ENCODE results near the gene KY. TPM values are rescaled to one million over a fixed set of nuclear protein-coding genes. Genes with fewer than 3 reads are reported as not detected.

KY gene
- total and polyA plus RNA-seq, 7 experiments from 2014 or later = not detected

DNA sequence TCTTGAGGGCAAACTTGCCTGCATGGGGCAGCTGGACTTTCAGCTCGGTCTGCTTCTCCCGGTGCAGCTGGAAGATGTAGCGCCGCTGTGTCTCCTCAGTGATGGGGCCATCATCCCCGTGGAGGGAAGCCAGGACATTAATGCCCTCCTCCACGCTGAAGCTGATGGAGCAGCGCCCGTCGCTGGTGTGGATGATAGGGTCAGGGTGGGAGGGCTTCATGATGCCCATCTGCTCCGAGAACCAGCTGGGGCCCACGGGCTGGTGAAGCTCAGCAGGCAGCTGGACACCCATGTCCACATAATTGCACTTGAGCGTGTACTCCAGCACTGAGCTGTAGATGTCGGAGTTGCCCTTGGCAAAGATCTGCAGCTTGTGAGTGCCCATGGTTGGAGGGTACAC is 46.9 kb downstream of the KY start:
- Histone ChIP-seq H3K9me3 (ENCODE audit: control insufficient read depth in 2 of 3, low read length in 3 of 3) (no peaks in the 10 kb centered on the region), H3K27me3 (ENCODE audit: control insufficient read depth in 2 of 2, insufficient read depth in 2 of 2, low read length in 2 of 2) (no peaks in the 10 kb centered on the region), H3K36me3 (ENCODE audit: control insufficient read depth in 2 of 3, insufficient read depth in 3 of 3, low read length in 3 of 3) (no peaks in the 10 kb centered on the region), H3K4me1 (ENCODE audit: control insufficient read depth in 2 of 2, insufficient read depth in 2 of 2, low read length in 2 of 2) (no peaks in the 10 kb centered on the region), H3K4me3 (ENCODE audit: low read length) (no peak overlapping the region), H3K27ac (ENCODE audit: low read depth, low read length) (no peak overlapping the region)
- Mint-ChIP-seq H3K27me3 (peaks cover 9 to 30% (median 15%) of the 10 kb centered on the region in 5 donors), H3K4me3 (no peak overlapping the region), H3K9me3 (no peaks in the 10 kb centered on the region), H3K4me1 (peaks cover 0 to 8% (median 7%) of the 10 kb centered on the region in 7 donors), H3K27ac (no peak overlapping the region), H3K36me3 (no peaks in the 10 kb centered on the region)
- POLR2A ChIA-PET = no interaction called here
- intact Hi-C loops (cut with micrococcal nuclease) = loop anchor here in 1 of 2 donors (5.0 kb wide), 1 partner anchor 1438 kb away; no protein-coding TSS in a partner anchor
- ATAC-seq (no peak), DNase-seq (no peak)
- CTCF ChIA-PET = interaction anchor here (0.7 to 1.3 kb wide), 2 partner anchors 456 to 1438 kb away, joined by 3 read pairs; no protein-coding TSS in a partner anchor

DNA sequence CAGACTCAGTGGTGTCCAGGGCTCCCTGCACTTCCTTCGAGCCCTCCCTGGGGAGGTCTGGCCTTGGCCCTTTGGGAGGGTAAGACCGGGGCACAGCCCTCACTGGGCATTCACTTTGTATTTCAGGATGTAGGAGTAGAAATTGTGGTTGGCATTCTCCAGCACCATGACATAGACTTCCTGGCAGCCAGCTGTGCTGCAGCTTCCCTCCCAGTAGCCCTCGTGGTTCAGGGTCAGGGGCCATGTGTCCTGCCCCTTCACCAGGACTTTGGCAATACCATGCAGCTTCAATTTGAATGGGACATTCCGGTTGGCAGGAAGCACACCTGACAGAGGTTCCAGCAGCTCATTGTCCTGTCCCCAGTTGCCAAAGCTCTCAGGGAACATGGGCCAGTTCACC is 47.3 kb downstream of the KY start:
- ChIA-PET CTCF (interaction anchor here (0.7 to 1.3 kb wide), 2 partner anchors 455 to 1438 kb away, joined by 3 read pairs; no protein-coding TSS in a partner anchor), POLR2A (no interaction called here)
- Mint-ChIP-seq H3K4me1 (peaks cover 0 to 9% (median 7%) of the 10 kb centered on the region in 7 donors), H3K9me3 (no peaks in the 10 kb centered on the region), H3K4me3 (no peak overlapping the region), H3K27ac (no peak overlapping the region), H3K27me3 (peaks cover 9 to 26% (median 15%) of the 10 kb centered on the region in 5 donors), H3K36me3 (no peaks in the 10 kb centered on the region)
- no peaks in the 10 kb centered on the region for H3K9me3 ChIP-seq (ENCODE audit: control insufficient read depth in 2 of 3, low read length in 3 of 3)
- H3K27me3 ChIP-seq (ENCODE audit: control insufficient read depth in 2 of 2, insufficient read depth in 2 of 2, low read length in 2 of 2) = no peaks in the 10 kb centered on the region
- no peak overlapping the region for H3K27ac ChIP-seq (ENCODE audit: low read depth, low read length)
- no peak overlapping the region for H3K4me3 ChIP-seq (ENCODE audit: low read length)
- intact Hi-C loops (cut with micrococcal nuclease) = loop anchor here in 1 of 2 donors (5.0 kb wide), 1 partner anchor 1439 kb away; no protein-coding TSS in a partner anchor
- DNase-seq (no peak), ATAC-seq (no peak)
- no peaks in the 10 kb centered on the region for H3K36me3 ChIP-seq (ENCODE audit: control insufficient read depth in 2 of 3, insufficient read depth in 3 of 3, low read length in 3 of 3)
- no peaks in the 10 kb centered on the region for H3K4me1 ChIP-seq (ENCODE audit: control insufficient read depth in 2 of 2, insufficient read depth in 2 of 2, low read length in 2 of 2)

DNA sequence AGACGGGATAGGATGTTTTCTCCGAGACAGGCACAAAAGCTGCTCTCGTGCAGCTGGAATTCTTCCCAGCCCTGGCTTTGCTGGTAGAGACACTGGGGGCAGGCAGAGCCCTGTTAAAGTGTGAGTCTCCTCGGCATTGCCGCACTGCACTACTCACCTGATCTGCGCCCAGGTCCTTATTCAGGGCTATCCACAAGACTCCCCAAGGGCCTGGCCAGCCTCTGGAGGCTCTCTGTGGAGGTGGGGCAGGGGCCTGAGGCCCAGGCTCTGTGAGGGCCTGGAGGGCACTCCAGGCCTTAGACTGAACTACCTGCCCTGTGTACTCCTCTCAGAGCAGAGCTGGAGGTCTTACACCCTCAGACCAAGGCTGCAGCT is 48.4 kb downstream of the KY start:
- no peaks in the 10 kb centered on the region for H3K9me3 Mint-ChIP-seq
- no peaks in the 10 kb centered on the region for H3K27me3 ChIP-seq (ENCODE audit: control insufficient read depth in 2 of 2, insufficient read depth in 2 of 2, low read length in 2 of 2)
- no peak overlapping the region for H3K4me3 ChIP-seq (ENCODE audit: low read length)
- POLR2A ChIA-PET = no interaction called here
- no peak for ATAC-seq
- DNase-seq = no peak
- H3K9me3 ChIP-seq (ENCODE audit: control insufficient read depth in 2 of 3, low read length in 3 of 3) = no peaks in the 10 kb centered on the region
- intact Hi-C loops (cut with micrococcal nuclease) = loop anchor here in 1 of 2 donors (5.0 kb wide), 1 partner anchor 1440 kb away; no protein-coding TSS in a partner anchor
- peaks cover 0 to 12% (median 7%) of the 10 kb centered on the region in 7 donors for H3K4me1 Mint-ChIP-seq
- CTCF ChIA-PET = interaction anchor here (1.3 kb wide), 1 partner anchor 1439 kb away, joined by 3 read pairs; no protein-coding TSS in a partner anchor
- no peaks in the 10 kb centered on the region for H3K4me1 ChIP-seq (ENCODE audit: control insufficient read depth in 2 of 2, insufficient read depth in 2 of 2, low read length in 2 of 2)
- no peak overlapping the region for H3K27ac Mint-ChIP-seq
- no peaks in the 10 kb centered on the region for H3K36me3 Mint-ChIP-seq
- H3K27me3 Mint-ChIP-seq = peaks cover 9 to 27% (median 15%) of the 10 kb centered on the region in 5 donors
- no peak overlapping the region for H3K4me3 Mint-ChIP-seq
- H3K27ac ChIP-seq (ENCODE audit: low read depth, low read length) = no peak overlapping the region
- no peaks in the 10 kb centered on the region for H3K36me3 ChIP-seq (ENCODE audit: control insufficient read depth in 2 of 3, insufficient read depth in 3 of 3, low read length in 3 of 3)

DNA sequence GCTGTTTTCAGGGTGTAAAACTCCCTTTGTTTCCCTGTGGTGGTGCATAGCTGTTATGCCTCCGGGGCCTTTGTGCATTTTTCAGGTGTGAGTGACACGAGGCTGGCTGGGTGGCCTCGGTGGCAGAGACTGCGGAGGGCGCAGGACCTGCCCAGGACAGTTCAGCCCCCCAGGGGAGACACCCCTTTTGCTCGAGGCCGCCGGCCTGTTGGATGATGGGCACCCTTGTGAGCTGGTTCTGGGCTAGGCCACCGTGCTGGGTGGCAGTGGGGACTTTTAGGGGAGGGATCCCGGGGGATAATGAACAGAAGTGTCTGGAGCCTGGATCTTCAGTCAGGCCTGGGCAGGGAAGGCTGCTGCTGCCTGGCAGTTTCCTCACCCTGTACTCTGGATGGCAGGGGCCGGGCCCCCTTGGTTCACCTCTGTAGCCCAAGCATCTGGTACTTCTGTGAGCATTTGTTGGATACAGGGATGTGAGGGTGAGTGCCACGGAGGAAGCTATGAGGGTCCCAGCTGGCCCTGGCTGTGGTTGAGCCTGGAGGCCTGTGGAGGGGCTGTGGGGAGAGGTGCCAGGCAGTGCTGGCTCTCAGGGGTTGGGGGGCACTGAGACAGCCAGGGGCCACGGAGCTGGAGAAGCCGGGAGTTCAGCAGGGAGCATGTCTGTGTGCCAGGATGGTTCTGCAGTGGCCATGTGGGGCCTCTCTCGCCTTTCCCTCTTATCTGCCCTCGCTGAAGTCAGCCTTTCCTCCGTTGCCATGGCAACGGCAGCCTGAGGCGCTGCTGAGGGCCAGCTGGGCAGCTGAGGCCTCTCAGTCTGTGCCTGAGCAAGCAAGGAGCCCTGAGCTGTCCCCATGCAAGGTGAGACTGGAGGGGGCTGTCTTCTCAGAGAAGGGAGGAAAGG is 49.0 kb downstream of the KY start:
- no peaks in the 10 kb centered on the region for H3K9me3 Mint-ChIP-seq
- H3K27me3 Mint-ChIP-seq = peaks cover 9 to 27% (median 15%) of the 10 kb centered on the region in 5 donors
- ATAC-seq = no peak
- Histone ChIP-seq H3K36me3 (ENCODE audit: control insufficient read depth in 2 of 3, insufficient read depth in 3 of 3, low read length in 3 of 3) (no peaks in the 10 kb centered on the region), H3K9me3 (ENCODE audit: control insufficient read depth in 2 of 3, low read length in 3 of 3) (no peaks in the 10 kb centered on the region), H3K4me1 (ENCODE audit: control insufficient read depth in 2 of 2, insufficient read depth in 2 of 2, low read length in 2 of 2) (no peaks in the 10 kb centered on the region), H3K4me3 (ENCODE audit: low read length) (no peak overlapping the region), H3K27ac (ENCODE audit: low read depth, low read length) (no peak overlapping the region), H3K27me3 (ENCODE audit: control insufficient read depth in 2 of 2, insufficient read depth in 2 of 2, low read length in 2 of 2) (no peaks in the 10 kb centered on the region)
- H3K27ac Mint-ChIP-seq = no peak overlapping the region
- no peak for DNase-seq
- ChIA-PET CTCF (no interaction called here), POLR2A (no interaction called here)
- H3K4me3 Mint-ChIP-seq = no peak overlapping the region
- intact Hi-C loops (cut with micrococcal nuclease) = loop anchor here in 1 of 2 donors (1.0 to 5.0 kb wide), 4 partner anchors 39 to 1441 kb away; no protein-coding TSS in a partner anchor
- peaks cover 0 to 12% (median 7%) of the 10 kb centered on the region in 7 donors for H3K4me1 Mint-ChIP-seq
- no peaks in the 10 kb centered on the region for H3K36me3 Mint-ChIP-seq

DNA sequence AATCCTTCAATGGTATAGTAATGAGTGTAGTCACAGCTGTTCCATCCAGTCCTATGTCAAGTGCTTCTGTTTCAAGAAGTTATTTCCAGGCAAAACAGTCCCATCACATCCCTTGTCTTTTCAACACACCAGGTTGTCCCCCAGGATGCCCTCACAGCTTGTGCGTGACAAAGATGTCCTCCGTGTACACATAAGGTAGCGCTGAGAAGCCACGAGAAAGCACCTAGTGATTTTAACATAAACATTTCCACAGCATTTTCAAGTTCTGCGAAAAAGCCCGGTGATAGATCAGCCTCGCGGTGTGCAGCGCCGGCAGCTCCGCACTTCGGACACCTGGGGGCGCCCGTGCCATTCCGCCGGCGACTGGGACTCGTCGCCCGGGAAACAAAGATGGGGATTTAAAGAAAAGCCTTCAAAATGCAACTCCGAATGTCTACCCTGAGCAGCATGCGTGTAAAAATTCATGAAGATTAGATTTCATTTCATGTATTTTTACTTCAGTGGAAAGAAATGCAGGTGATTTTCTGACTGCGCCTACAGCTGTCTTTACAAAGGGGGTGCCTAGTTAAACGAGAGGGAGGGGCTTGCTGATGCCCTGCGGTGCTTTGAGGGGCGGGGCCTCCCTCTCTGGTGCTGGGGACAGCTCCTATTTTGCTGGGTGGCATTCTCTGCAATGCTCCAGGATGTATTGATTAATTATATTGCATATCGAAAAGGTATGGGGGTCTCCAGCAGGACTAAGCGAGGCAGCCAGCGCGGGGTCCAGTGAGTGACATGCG is 49.9 kb downstream of the KY start:
- peak overlapping the region; percentile 12 to 79 (median 56) for H3K4me3 Mint-ChIP-seq
- peak in 8 of 9 donors; percentile 12 to 67 (median 54) for DNase-seq
- no peaks in the 10 kb centered on the region for H3K9me3 Mint-ChIP-seq
- POLR2A ChIA-PET = no interaction called here
- intact Hi-C loops (cut with micrococcal nuclease) = loop anchor here in 1 of 2 donors (1.0 to 5.0 kb wide), 4 partner anchors 40 to 1441 kb away; no protein-coding TSS in a partner anchor
- H3K4me3 ChIP-seq (ENCODE audit: low read length) = no peak overlapping the region
- H3K27me3 ChIP-seq (ENCODE audit: control insufficient read depth in 2 of 2, insufficient read depth in 2 of 2, low read length in 2 of 2) = no peaks in the 10 kb centered on the region
- peaks cover 0 to 12% (median 7%) of the 10 kb centered on the region in 7 donors for H3K4me1 Mint-ChIP-seq
- H3K27me3 Mint-ChIP-seq = peaks cover 7 to 24% (median 13%) of the 10 kb centered on the region in 5 donors
- peak overlapping the region in 1 of 9 donors; percentile 13 for H3K27ac Mint-ChIP-seq
- H3K27ac ChIP-seq (ENCODE audit: low read depth, low read length) = no peak overlapping the region
- H3K4me1 ChIP-seq (ENCODE audit: control insufficient read depth in 2 of 2, insufficient read depth in 2 of 2, low read length in 2 of 2) = no peaks in the 10 kb centered on the region
- no peaks in the 10 kb centered on the region for H3K36me3 ChIP-seq (ENCODE audit: control insufficient read depth in 2 of 3, insufficient read depth in 3 of 3, low read length in 3 of 3)
- no peaks in the 10 kb centered on the region for H3K9me3 ChIP-seq (ENCODE audit: control insufficient read depth in 2 of 3, low read length in 3 of 3)
- peak; percentile 82 for ATAC-seq
- CTCF ChIA-PET = no interaction called here
- H3K36me3 Mint-ChIP-seq = no peaks in the 10 kb centered on the region

DNA sequence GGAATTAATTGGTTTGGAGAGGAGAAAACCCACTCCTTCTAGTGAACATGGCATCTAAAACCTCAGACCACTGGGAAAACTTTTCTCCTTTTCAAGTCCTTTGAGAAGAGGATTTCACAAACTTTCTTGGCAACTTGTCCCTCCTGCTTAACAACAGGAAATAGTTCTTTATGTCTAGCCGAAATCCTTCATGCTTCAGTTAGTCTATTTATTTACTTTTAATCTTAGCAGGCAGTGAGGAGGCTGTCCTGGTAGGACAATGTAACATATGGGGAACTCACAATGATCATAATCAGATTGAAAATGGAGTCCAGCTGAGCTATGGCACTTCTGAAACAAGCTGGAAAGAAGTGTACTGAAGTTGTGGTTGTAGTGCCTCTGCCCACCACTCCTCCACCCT is 50.6 kb downstream of the KY start:
- H3K27me3 Mint-ChIP-seq = peaks cover 4 to 19% (median 8%) of the 10 kb centered on the region in 5 donors
- Histone ChIP-seq H3K27me3 (ENCODE audit: control insufficient read depth in 2 of 2, insufficient read depth in 2 of 2, low read length in 2 of 2) (no peaks in the 10 kb centered on the region), H3K27ac (ENCODE audit: low read depth, low read length) (no peak overlapping the region), H3K4me3 (ENCODE audit: low read length) (no peak overlapping the region), H3K36me3 (ENCODE audit: control insufficient read depth in 2 of 3, insufficient read depth in 3 of 3, low read length in 3 of 3) (no peaks in the 10 kb centered on the region), H3K4me1 (ENCODE audit: control insufficient read depth in 2 of 2, insufficient read depth in 2 of 2, low read length in 2 of 2) (no peaks in the 10 kb centered on the region), H3K9me3 (ENCODE audit: control insufficient read depth in 2 of 3, low read length in 3 of 3) (no peaks in the 10 kb centered on the region)
- ChIA-PET CTCF (no interaction called here), POLR2A (no interaction called here)
- no peak for ATAC-seq
- no peak for DNase-seq
- H3K9me3 Mint-ChIP-seq = no peaks in the 10 kb centered on the region
- intact Hi-C loops (cut with micrococcal nuclease) = loop anchor here in 1 of 2 donors (2.0 to 5.0 kb wide), 3 partner anchors 41 to 1442 kb away; no protein-coding TSS in a partner anchor
- no peaks in the 10 kb centered on the region for H3K36me3 Mint-ChIP-seq
- peaks cover 0 to 12% (median 7%) of the 10 kb centered on the region in 7 donors for H3K4me1 Mint-ChIP-seq
- no peak overlapping the region for H3K27ac Mint-ChIP-seq
- peak overlapping the region in 5 of 10 donors; percentile 12 to 79 (median 52) for H3K4me3 Mint-ChIP-seq
